B cell (primary cell): Measurements from ENCODE around the gene ZBTB11. TPM values are rescaled to one million over a fixed set of nuclear protein-coding genes. Genes with fewer than 3 reads are reported as not detected.
"Not testable (repeated sequence)": the region's sequence is repeated elsewhere in the genome, so short reads cannot be mapped to it uniquely, and the experiment has no call there.

Experiments
- ATAC-seq: fragments of 200-7000 bp; cut with Tn5 transposase; one replicate; pipeline ENCODE4 v1.10.0; 2021; ENCODE audit warnings: low read depth, mild to moderate bottlenecking, moderate number of reproducible peaks, moderate library complexity
- CTCF ChIA-PET: fragments of 350-600 bp; sonication (Branson Sonifier 250); formaldehyde crosslinking; loops from one replicate; lab custom pipeline; 2021; ENCODE audit warnings: antibody characterized with exemption, inconsistent platforms; lab: Charles Lee
- POLR2A ChIA-PET: fragments of 350-600 bp; sonication (Branson Sonifier 250); formaldehyde crosslinking; loops from one replicate; lab custom pipeline; 2021; ENCODE audit warnings: antibody characterized with exemption; lab: Charles Lee
- DNase-seq: peaks from one replicate; pipeline ENCODE4 v3.0.0; 2013
- H2AFZ ChIP-seq: 2 replicates; pipeline ENCODE4 v1.6.1; 2012; ENCODE audit warnings: mild to moderate bottlenecking, low read depth, low read length; ENCODE audit not compliant: insufficient read depth, poor library complexity, severe bottlenecking
- H3K27ac ChIP-seq, 2 donors: 1 replicate in 1 of 2; 2 replicates in 1 of 2; pipeline ENCODE4 v1.5.1; 2012 to 2013; ENCODE audit warnings: low read length in 2 of 2, mild to moderate bottlenecking in 2 of 2, moderate library complexity in 1 of 2
- H3K27me3 ChIP-seq, 4 experiments: fragments of 200-600 bp in 1 of 4; sonication (generic) in 1 of 4; replicated peaks in 1 of 4; 1 replicate in 2 of 4; 2 replicates in 2 of 4; pipeline versions ENCODE4 v1.6.1 to v1.7.0; 2013 to 2016; ENCODE audit warnings: low read length in 3 of 4, mild to moderate bottlenecking in 2 of 4, mixed read lengths in 1 of 4, moderate library complexity in 1 of 4; ENCODE audit not compliant: insufficient read depth in 4 of 4, control insufficient read depth in 3 of 4; ENCODE audit errors: control extremely low read depth in 1 of 4
- H3K36me3 ChIP-seq, 2 experiments: replicated peaks in 1 of 2; 1 replicate in 1 of 2; 2 replicates in 1 of 2; pipeline versions ENCODE4 v1.6.1 to v1.7.1; 2013; ENCODE audit warnings: low read length in 1 of 2; ENCODE audit not compliant: insufficient read depth in 2 of 2, control insufficient read depth in 1 of 2; ENCODE audit errors: control extremely low read depth in 1 of 2, extremely low read depth in 1 of 2
- H3K4me1 ChIP-seq, 2 donors: fragments of 200-600 bp in 1 of 2; sonication (generic) in 1 of 2; 1 replicate in 1 of 2; 2 replicates in 1 of 2; pipeline versions ENCODE4 v1.5.1 to v1.6.1; 2013 to 2017; ENCODE audit warnings: low read length in 2 of 2; ENCODE audit not compliant: control insufficient read depth in 2 of 2, insufficient read depth in 2 of 2
- H3K4me2 ChIP-seq: replicated peaks from 2 replicates; pipeline ENCODE3; 2012; ENCODE audit warnings: mild to moderate bottlenecking, low read depth, low read length; ENCODE audit not compliant: poor library complexity, severe bottlenecking
- H3K4me3 ChIP-seq, 5 experiments: fragments of 200-600 bp in 1 of 5; sonication (generic) in 1 of 5; 1 replicate in 3 of 5; 2 replicates in 2 of 5; pipeline versions ENCODE4 v1.5.1 to v1.7.0; 2011 to 2016; ENCODE audit warnings: low read length in 4 of 5, mild to moderate bottlenecking in 4 of 5, low read depth in 2 of 5, control low read depth in 1 of 5, moderate library complexity in 1 of 5; ENCODE audit not compliant: insufficient read depth in 1 of 5; ENCODE audit errors: control extremely low read depth in 1 of 5, extremely low read depth in 1 of 5
- H3K79me2 ChIP-seq: fragments of 200-600 bp; sonication (generic); one replicate; pipeline ENCODE4 v1.6.0; 2016; ENCODE audit warnings: low read length; ENCODE audit not compliant: control insufficient read depth, insufficient read depth
- H3K9ac ChIP-seq: fragments of 200-600 bp; sonication (generic); 2 replicates; pipeline ENCODE4 v1.6.1; 2017; ENCODE audit warnings: mild to moderate bottlenecking, low read length, moderate library complexity
- H3K9me3 ChIP-seq, 3 donors: one replicate each; pipeline versions ENCODE4 v1.6.1 to v1.7.1; 2013; ENCODE audit warnings: low read length in 2 of 3; ENCODE audit not compliant: control insufficient read depth in 2 of 3, insufficient read depth in 1 of 3; ENCODE audit errors: control extremely low read depth in 1 of 3
- H4K20me1 ChIP-seq: 2 replicates; pipeline ENCODE4 v1.6.0; 2012; ENCODE audit warnings: mild to moderate bottlenecking, low read length; ENCODE audit not compliant: insufficient read depth, control insufficient read depth, poor library complexity, severe bottlenecking
- H3K27ac Mint-ChIP-seq: one replicate; pipeline ENCODE4 v1.8.0; 2021; ENCODE audit warnings: mixed read lengths
- H3K27me3 Mint-ChIP-seq: one replicate; pipeline ENCODE4 v1.8.0; 2021; ENCODE audit warnings: mixed read lengths
- H3K4me1 Mint-ChIP-seq: one replicate; pipeline ENCODE4 v1.8.0; 2021; ENCODE audit warnings: mixed read lengths
- H3K4me3 Mint-ChIP-seq: one replicate; pipeline ENCODE4 v1.8.0; 2021; ENCODE audit warnings: mixed read lengths
- H3K9me3 Mint-ChIP-seq: one replicate; pipeline ENCODE4 v1.8.0; 2022; ENCODE audit warnings: mixed read lengths; ENCODE audit not compliant: insufficient read depth
- CTCF ChIP-seq: fragments of 200-600 bp; IDR thresholded peaks from one replicate; pipeline ENCODE4 v1.8.0; 2022; ENCODE audit warnings: antibody characterized with exemption, mild to moderate bottlenecking
- EZH2 ChIP-seq: IDR thresholded peaks from 2 replicates; pipeline ENCODE4 v1.6.1; 2012; ENCODE audit warnings: borderline replicate concordance, low read depth, mild to moderate bottlenecking, moderate library complexity, low read length; ENCODE audit not compliant: insufficient read depth, poor library complexity, severe bottlenecking
- WGBS: methylation state at CpG from one replicate; pipeline ENCODE4 v1.1.5; 2013; ENCODE audit warnings: missing lambda C conversion rate; ENCODE audit not compliant: insufficient coverage; 5-methylcytosine and 5-hydroxymethylcytosine counted together
- intact Hi-C: fragments of 100-400 bp; cut with micrococcal nuclease; formaldehyde crosslinking; loops from one replicate; pipeline ENCODE4 v1.10.0; 2022
- polyA plus RNA-seq: library from polyadenylated mRNA; depleted of rRNA; stranded (reverse); fragments of >200 nt; gene quantifications from 2 replicates; pipeline ENCODE4 v1.2.3, GENCODE V29; 2012
- total RNA-seq, 2 donors: library from RNA; stranded (reverse); fragments of 120-200 nt in 1 of 2; gene quantifications; 1 replicate in 1 of 2; 2 replicates in 1 of 2; pipeline versions ENCODE4 v1.2.3 to v1.2.4, GENCODE V29; 2013 to 2022

The ZBTB11 gene
- total and polyA plus RNA-seq, 2 donors (not counting 1 experiment from before 2014, with no cell fraction given): 16.3 to 42.6 TPM

- peaks cover 27% of the 10 kb centered on the region for H3K4me1 Mint-ChIP-seq
- H3K4me1 ChIP-seq: peaks cover 24 to 32% of the 10 kb centered on the region in 2 donors
- no peak overlapping the region for H3K9ac ChIP-seq
- no peak overlapping the region for H3K27ac ChIP-seq
- H3K79me2 ChIP-seq: peaks cover 42% of the 10 kb centered on the region
- no peaks in the 10 kb centered on the region for H3K9me3 ChIP-seq
- H3K4me3 ChIP-seq: no peak overlapping the region
- WGBS: 97% methylated on average over 3 of the region's 4 CpGs
- ATAC-seq (no peak), DNase-seq (peak; percentile 22)
- POLR2A ChIA-PET: no interaction called here
- CTCF ChIA-PET: interaction anchor here (0.9 kb wide), 1 partner anchor 11 kb away, joined by 4 read pairs; no protein-coding TSS in a partner anchor
- peaks cover 10 to 54% of the 10 kb centered on the region in 2 experiments for H3K36me3 ChIP-seq
- no peak overlapping the region for H3K4me2 ChIP-seq
- intact Hi-C loops: no loop called here
- no peaks in the 10 kb centered on the region for H3K27me3 ChIP-seq
- H4K20me1 ChIP-seq: peaks cover 15% of the 10 kb centered on the region
- H3K27me3 Mint-ChIP-seq: no peaks in the 10 kb centered on the region
- no peaks in the 10 kb centered on the region for H3K9me3 Mint-ChIP-seq
- peak overlapping the region; percentile 21 for H3K27ac Mint-ChIP-seq
- no peak overlapping the region for H2AFZ ChIP-seq
- H3K4me3 Mint-ChIP-seq: no peak overlapping the region
- TF ChIP-seq EZH2: no peak
- TF ChIP-seq CTCF: no peak
These were observed 3.5 kb upstream of the ZBTB11 start for GRCh38 chr3:101680466-101680865.

GRCh38 chr3:101678837-101679236 lies 1.9 kb upstream of the ZBTB11 start:
- H3K9me3 ChIP-seq, POLR2A ChIA-PET, H3K27ac ChIP-seq, H3K4me3 ChIP-seq, ATAC-seq, H3K27me3 ChIP-seq, H3K4me3 Mint-ChIP-seq, H3K4me2 ChIP-seq, H3K9me3 Mint-ChIP-seq, H3K27ac Mint-ChIP-seq, DNase-seq, H3K27me3 Mint-ChIP-seq, H3K9ac ChIP-seq, H2AFZ ChIP-seq: not testable (repeated sequence)
- H3K4me1 Mint-ChIP-seq: peaks cover 31% of the 10 kb centered on the region
- H3K36me3 ChIP-seq: peaks cover 8 to 39% of the 10 kb centered on the region in 2 experiments
- H4K20me1 ChIP-seq: peaks cover 22% of the 10 kb centered on the region
- H3K79me2 ChIP-seq: peaks cover 42% of the 10 kb centered on the region
- intact Hi-C loops: loop anchor here (5.0 kb wide), 1 partner anchor 173 kb away; no protein-coding TSS in a partner anchor
- CTCF ChIA-PET: interaction anchor here (0.6 to 0.7 kb wide), 3 partner anchors 9 to 273 kb away, joined by 3 read pairs; no protein-coding TSS in a partner anchor
- WGBS: no CpG with 5 or more reads among the region's 2 CpGs
- peaks cover 19 to 25% of the 10 kb centered on the region in 2 donors for H3K4me1 ChIP-seq
